Measurements from ENCODE around the gene ZNF189.

GRCh38 chr9:101453776-101454570 lies 55.3 kb downstream of the ZNF189 start:
- TF ChIP-seq POLR2A (IDR thresholded peaks at IDR 0.05; ENCODE audit: extremely low read depth, insufficient read length) (no peak), CTCF (IDR thresholded peaks at IDR 0.05; ENCODE audit: low read depth, low read length) (no peak)
